SK-N-SH treated with all-trans-retinoic acid at 6 μM for 48 hours (cell line): ENCODE data around the gene NCOA6.

ENCODE experiments used
- ATAC-seq: fragments of 200-7000 bp; cut with Tn5 transposase; 3 replicates; pipeline ENCODE4 v1.9.1; 2020; ENCODE audit warnings: mild to moderate bottlenecking, moderate library complexity
- ARNTL ChIP-seq: fragments of 450-650 bp; formaldehyde crosslinking; IDR thresholded peaks from 2 replicates; pipeline ENCODE4 v1.5.0; 2020; ENCODE audit warnings: low read depth, mild to moderate bottlenecking, moderate library complexity, borderline replicate concordance
- BACH2 ChIP-seq: fragments of 250-450 bp; sonication (Bioruptor Pico); IDR thresholded peaks from 2 replicates; pipeline ENCODE4 v1.9.0; 2021; ENCODE audit warnings: mild to moderate bottlenecking, borderline replicate concordance
- CSDC2 ChIP-seq: fragments of 250-450 bp; sonication (Bioruptor Pico); IDR thresholded peaks from 2 replicates; pipeline ENCODE4 v1.5.0; 2020; ENCODE audit warnings: mild to moderate bottlenecking, moderate library complexity
- ESRRG ChIP-seq: fragments of 250-450 bp; sonication (Bioruptor Pico); IDR thresholded peaks from 2 replicates; pipeline ENCODE4 v1.6.1; 2021; ENCODE audit warnings: mild to moderate bottlenecking
- GLIS3 ChIP-seq: fragments of 250-450 bp; sonication (Bioruptor Pico); IDR thresholded peaks from 2 replicates; pipeline ENCODE4 v1.5.0; 2020; ENCODE audit warnings: mild to moderate bottlenecking, moderate library complexity
- ISL1 ChIP-seq: fragments of 250-450 bp; sonication (Bioruptor Pico); IDR thresholded peaks from 2 replicates; pipeline ENCODE4 v2.1.2; 2022; ENCODE audit warnings: mild to moderate bottlenecking, moderate library complexity
- OSR1 ChIP-seq: fragments of 250-450 bp; sonication (Bioruptor Pico); IDR thresholded peaks from 2 replicates; pipeline ENCODE4 v1.8.0; 2022; ENCODE audit warnings: moderate library complexity, mild to moderate bottlenecking, inconsistent platforms
- PPARA ChIP-seq: fragments of 250-450 bp; sonication (Bioruptor Pico); IDR thresholded peaks from 2 replicates; pipeline ENCODE4 v1.5.0; 2020; ENCODE audit warnings: mild to moderate bottlenecking, borderline replicate concordance
- RARB ChIP-seq: fragments of 250-450 bp; sonication (Bioruptor Pico); IDR thresholded peaks from 2 replicates; pipeline ENCODE4 v1.8.0; 2021; ENCODE audit warnings: mild to moderate bottlenecking, moderate library complexity
- SNAI2 ChIP-seq: fragments of 250-450 bp; sonication (Bioruptor Pico); IDR thresholded peaks from 2 replicates; pipeline ENCODE4 v1.5.0; 2020; ENCODE audit warnings: mild to moderate bottlenecking, moderate library complexity
- TCF4 ChIP-seq: fragments of 250-450 bp; sonication (Bioruptor Pico); IDR thresholded peaks from 2 replicates; pipeline ENCODE4 v1.8.0; 2021; ENCODE audit warnings: mild to moderate bottlenecking, moderate library complexity, borderline replicate concordance
- TOX ChIP-seq: fragments of 250-450 bp; sonication (Bioruptor Pico); IDR thresholded peaks from 2 replicates; pipeline ENCODE4 v1.8.0; 2021; ENCODE audit warnings: mild to moderate bottlenecking, moderate library complexity, borderline replicate concordance
- ZC3H10 ChIP-seq: fragments of 250-450 bp; sonication (Bioruptor Pico); IDR thresholded peaks from 2 replicates; pipeline ENCODE4 v1.5.1; 2021; ENCODE audit warnings: mild to moderate bottlenecking, moderate library complexity
- ZFP3 ChIP-seq: fragments of 250-450 bp; sonication (Bioruptor Pico); IDR thresholded peaks from 2 replicates; pipeline ENCODE4 v1.5.0; 2020; ENCODE audit warnings: mild to moderate bottlenecking, moderate library complexity
- ZFP30 ChIP-seq: fragments of 450-650 bp; formaldehyde crosslinking; IDR thresholded peaks from 2 replicates; pipeline ENCODE4 v1.5.0; 2022; ENCODE audit warnings: mild to moderate bottlenecking, moderate library complexity
- ZNF565 ChIP-seq: fragments of 450-650 bp; formaldehyde crosslinking; conservative IDR thresholded peaks from 2 replicates; pipeline ENCODE4 v1.5.0; 2020; ENCODE audit warnings: low read depth, mild to moderate bottlenecking, moderate library complexity
- ZNF70 ChIP-seq: fragments of 450-650 bp; formaldehyde crosslinking; IDR thresholded peaks from 2 replicates; pipeline ENCODE4 v1.5.0; 2020; ENCODE audit warnings: mild to moderate bottlenecking, moderate library complexity
- ZNF8 ChIP-seq: fragments of 450-650 bp; formaldehyde crosslinking; IDR thresholded peaks from 2 replicates; pipeline ENCODE4 v1.5.0; 2020; ENCODE audit warnings: mild to moderate bottlenecking, moderate library complexity
- TF ChIP-seq, protein P1 (sequence below): fragments of 250-450 bp; sonication (Bioruptor Pico); IDR thresholded peaks from 2 replicates; pipeline ENCODE4 v1.5.1; 2021; ENCODE audit warnings: mild to moderate bottlenecking, moderate library complexity
- TF ChIP-seq, protein P2 (sequence below): fragments of 250-450 bp; sonication (Bioruptor Pico); IDR thresholded peaks from 2 replicates; pipeline ENCODE4 v1.8.0; 2021; ENCODE audit warnings: low read depth, mild to moderate bottlenecking, moderate library complexity, borderline replicate concordance
- TF ChIP-seq, protein P3 (sequence below): fragments of 250-450 bp; sonication (Bioruptor Pico); IDR thresholded peaks from 2 replicates; pipeline ENCODE4 v1.5.1; 2020; ENCODE audit warnings: low read depth, mild to moderate bottlenecking, moderate library complexity
- TF ChIP-seq, protein P4 (sequence below): fragments of 250-450 bp; sonication (Bioruptor Pico); IDR thresholded peaks from 2 replicates; pipeline ENCODE4 v1.5.0; 2020; ENCODE audit warnings: mild to moderate bottlenecking, moderate library complexity

The NCOA6 gene

DNA sequence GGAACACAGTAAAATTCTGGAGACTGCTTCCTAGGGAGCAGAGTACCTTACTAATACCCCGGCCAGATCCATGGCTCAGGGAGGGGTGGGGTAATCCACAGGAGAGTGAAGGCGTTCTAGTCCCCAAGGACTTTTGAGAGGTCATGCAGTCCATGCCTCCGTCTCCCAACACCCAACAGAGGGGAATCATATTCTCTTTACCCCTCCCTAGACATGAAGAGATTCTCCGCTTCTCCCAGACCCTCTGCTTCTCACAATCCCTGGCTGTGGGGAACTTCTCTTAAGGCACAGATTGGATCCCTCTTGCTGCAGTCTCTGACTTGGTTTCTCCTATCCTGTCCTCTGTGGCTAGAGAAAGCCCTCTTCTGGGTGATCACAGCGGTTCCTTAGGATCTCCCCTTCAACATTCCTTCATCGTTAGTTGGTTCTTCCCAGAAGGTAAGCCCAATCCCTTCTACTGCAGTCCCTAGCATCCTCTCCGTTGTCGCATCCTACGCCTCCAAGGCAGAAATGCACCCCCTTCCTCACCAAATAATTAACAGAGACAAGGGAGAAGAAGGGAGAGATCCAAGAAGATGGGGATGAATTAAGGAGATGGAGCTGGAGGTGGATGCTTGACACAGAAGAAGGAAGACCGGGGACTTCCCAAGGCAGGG, 46.6 kb upstream of the NCOA6 start:
- TF ChIP-seq ZNF565 (CRISPR knock-in tag): no peak
- TF ChIP-seq, protein P1, sequence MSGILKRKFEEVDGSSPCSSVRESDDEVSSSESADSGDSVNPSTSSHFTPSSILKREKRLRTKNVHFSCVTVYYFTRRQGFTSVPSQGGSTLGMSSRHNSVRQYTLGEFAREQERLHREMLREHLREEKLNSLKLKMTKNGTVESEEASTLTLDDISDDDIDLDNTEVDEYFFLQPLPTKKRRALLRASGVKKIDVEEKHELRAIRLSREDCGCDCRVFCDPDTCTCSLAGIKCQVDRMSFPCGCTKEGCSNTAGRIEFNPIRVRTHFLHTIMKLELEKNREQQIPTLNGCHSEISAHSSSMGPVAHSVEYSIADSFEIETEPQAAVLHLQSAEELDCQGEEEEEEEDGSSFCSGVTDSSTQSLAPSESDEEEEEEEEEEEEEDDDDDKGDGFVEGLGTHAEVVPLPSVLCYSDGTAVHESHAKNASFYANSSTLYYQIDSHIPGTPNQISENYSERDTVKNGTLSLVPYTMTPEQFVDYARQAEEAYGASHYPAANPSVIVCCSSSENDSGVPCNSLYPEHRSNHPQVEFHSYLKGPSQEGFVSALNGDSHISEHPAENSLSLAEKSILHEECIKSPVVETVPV (CRISPR knock-in tag): no peak
- no peak for TF ChIP-seq ZFP3 (CRISPR knock-in tag)
- TF ChIP-seq, protein P2, sequence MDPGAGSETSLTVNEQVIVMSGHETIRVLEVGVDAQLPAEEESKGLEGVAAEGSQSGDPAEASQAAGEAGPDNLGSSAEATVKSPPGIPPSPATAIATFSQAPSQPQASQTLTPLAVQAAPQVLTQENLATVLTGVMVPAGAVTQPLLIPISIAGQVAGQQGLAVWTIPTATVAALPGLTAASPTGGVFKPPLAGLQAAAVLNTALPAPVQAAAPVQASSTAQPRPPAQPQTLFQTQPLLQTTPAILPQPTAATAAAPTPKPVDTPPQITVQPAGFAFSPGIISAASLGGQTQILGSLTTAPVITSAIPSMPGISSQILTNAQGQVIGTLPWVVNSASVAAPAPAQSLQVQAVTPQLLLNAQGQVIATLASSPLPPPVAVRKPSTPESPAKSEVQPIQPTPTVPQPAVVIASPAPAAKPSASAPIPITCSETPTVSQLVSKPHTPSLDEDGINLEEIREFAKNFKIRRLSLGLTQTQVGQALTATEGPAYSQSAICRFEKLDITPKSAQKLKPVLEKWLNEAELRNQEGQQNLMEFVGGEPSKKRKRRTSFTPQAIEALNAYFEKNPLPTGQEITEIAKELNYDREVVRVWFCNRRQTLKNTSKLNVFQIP (CRISPR knock-in tag): no peak
- no peak for TF ChIP-seq GLIS3 (CRISPR knock-in tag)
- no peak for TF ChIP-seq ZFP30 (CRISPR knock-in tag)
- TF ChIP-seq TCF4 (CRISPR knock-in tag): no peak
- TF ChIP-seq PPARA: no peak
- TF ChIP-seq ZNF70 (CRISPR knock-in tag): no peak
- TF ChIP-seq SNAI2 (CRISPR knock-in tag): no peak
- TF ChIP-seq ARNTL (CRISPR knock-in tag): no peak
- no peak for TF ChIP-seq ZC3H10 (CRISPR knock-in tag)
- TF ChIP-seq CSDC2 (CRISPR knock-in tag): no peak
- TF ChIP-seq, protein P3, sequence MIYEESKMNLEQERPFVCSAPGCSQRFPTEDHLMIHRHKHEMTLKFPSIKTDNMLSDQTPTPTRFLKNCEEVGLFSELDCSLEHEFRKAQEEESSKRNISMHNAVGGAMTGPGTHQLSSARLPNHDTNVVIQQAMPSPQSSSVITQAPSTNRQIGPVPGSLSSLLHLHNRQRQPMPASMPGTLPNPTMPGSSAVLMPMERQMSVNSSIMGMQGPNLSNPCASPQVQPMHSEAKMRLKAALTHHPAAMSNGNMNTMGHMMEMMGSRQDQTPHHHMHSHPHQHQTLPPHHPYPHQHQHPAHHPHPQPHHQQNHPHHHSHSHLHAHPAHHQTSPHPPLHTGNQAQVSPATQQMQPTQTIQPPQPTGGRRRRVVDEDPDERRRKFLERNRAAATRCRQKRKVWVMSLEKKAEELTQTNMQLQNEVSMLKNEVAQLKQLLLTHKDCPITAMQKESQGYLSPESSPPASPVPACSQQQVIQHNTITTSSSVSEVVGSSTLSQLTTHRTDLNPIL (CRISPR knock-in tag): no peak
- no peak for TF ChIP-seq RARB
- no peak for TF ChIP-seq OSR1 (CRISPR knock-in tag)
- TF ChIP-seq, protein P4, sequence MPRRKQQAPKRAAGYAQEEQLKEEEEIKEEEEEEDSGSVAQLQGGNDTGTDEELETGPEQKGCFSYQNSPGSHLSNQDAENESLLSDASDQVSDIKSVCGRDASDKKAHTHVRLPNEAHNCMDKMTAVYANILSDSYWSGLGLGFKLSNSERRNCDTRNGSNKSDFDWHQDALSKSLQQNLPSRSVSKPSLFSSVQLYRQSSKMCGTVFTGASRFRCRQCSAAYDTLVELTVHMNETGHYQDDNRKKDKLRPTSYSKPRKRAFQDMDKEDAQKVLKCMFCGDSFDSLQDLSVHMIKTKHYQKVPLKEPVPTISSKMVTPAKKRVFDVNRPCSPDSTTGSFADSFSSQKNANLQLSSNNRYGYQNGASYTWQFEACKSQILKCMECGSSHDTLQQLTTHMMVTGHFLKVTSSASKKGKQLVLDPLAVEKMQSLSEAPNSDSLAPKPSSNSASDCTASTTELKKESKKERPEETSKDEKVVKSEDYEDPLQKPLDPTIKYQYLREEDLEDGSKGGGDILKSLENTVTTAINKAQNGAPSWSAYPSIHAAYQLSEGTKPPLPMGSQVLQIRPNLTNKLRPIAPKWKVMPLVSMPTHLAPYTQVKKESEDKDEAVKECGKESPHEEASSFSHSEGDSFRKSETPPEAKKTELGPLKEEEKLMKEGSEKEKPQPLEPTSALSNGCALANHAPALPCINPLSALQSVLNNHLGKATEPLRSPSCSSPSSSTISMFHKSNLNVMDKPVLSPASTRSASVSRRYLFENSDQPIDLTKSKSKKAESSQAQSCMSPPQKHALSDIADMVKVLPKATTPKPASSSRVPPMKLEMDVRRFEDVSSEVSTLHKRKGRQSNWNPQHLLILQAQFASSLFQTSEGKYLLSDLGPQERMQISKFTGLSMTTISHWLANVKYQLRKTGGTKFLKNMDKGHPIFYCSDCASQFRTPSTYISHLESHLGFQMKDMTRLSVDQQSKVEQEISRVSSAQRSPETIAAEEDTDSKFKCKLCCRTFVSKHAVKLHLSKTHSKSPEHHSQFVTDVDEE (CRISPR knock-in tag): no peak
- no peak for TF ChIP-seq BACH2 (CRISPR knock-in tag)
- TF ChIP-seq ZNF8 (CRISPR knock-in tag): no peak
- no peak for TF ChIP-seq ISL1 (CRISPR knock-in tag)

DNA sequence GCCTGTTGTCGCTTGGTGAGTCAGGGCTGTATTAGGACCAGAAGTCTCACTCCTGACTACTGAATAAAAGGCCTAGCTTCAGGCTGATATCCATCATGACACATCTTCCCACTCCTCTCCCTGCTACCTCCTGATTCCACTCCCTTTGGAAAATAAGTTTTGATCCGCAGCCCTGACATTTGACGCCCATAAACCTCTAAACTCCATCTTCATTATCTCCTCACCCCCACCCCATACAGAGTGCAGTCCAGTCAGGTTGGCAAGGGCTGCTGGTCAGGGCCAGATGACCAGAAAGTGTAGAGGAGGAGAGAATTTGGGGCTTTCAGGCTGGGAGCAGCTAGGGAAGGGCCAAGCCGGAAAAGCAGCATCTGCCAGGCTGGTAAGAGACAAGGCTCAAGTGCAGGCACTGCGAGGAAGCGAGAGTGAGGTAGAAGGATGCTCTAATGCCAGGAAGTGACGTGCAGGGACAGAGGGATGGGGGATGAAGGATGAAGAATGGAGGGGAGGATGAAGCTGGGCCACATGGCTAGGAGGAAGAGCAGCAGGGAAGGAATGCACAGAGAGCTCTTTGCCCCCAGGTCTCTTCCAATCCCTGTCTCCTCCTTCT, 46.0 kb upstream of the NCOA6 start:
- TF ChIP-seq ZNF565 (CRISPR knock-in tag): no peak
- TF ChIP-seq TOX: no peak
- no peak for ATAC-seq

More for the DNA sequence above, 46.6 kb upstream of the NCOA6 start:
- ATAC-seq: no peak

DNA sequence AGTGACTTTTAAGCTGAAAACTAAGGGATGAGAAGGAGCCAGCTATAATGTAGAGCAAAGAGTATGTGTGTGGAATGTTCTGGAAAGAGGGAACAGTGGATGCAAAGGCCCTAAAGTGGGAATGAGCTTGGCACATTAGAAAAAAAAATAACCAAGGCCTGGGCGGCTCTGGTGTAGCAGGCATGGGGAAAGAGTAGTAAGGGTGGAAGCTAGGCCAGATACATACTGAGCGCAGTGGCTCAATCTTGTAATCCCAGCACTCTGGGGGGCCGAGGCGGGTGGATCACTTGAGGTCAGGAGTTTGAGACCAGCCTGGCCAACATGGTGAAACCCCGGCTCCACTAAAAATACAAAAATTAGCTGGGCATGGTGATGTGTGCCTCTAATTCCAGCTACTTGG, 38.8 kb upstream of the NCOA6 start:
- TF ChIP-seq BACH2 (CRISPR knock-in tag) (no peak), ZC3H10 (CRISPR knock-in tag) (no peak), CSDC2 (CRISPR knock-in tag) (no peak), ZNF70 (CRISPR knock-in tag) (no peak), PPARA (no peak), RARB (no peak), ZNF565 (CRISPR knock-in tag) (no peak), ESRRG (CRISPR knock-in tag) (no peak), OSR1 (CRISPR knock-in tag) (no peak), TCF4 (CRISPR knock-in tag) (no peak), ZFP30 (CRISPR knock-in tag) (no peak), ISL1 (CRISPR knock-in tag) (no peak), ARNTL (CRISPR knock-in tag) (no peak)
- TF ChIP-seq, protein P3 (CRISPR knock-in tag): no peak
- TF ChIP-seq, protein P4 (CRISPR knock-in tag): no peak
- no peak for ATAC-seq
